T-cell (primary cell): ENCODE results near the gene FASTKD3. TPM values are rescaled to one million over a fixed set of nuclear protein-coding genes. Genes with fewer than 3 reads are reported as not detected.

Experiments
- ATAC-seq, 4 experiments: fragments of 200-7000 bp in 3 of 4; fragments of 150-1000 bp in 1 of 4; cut with Tn5 transposase; replicated peaks in 1 of 4; 1 replicate in 3 of 4; 2 replicates in 1 of 4; pipeline ENCODE4 v1.10.0; 2021; ENCODE audit warnings: moderate library complexity in 3 of 4, mild to moderate bottlenecking in 2 of 4, moderate number of reproducible peaks in 1 of 4
- CTCF ChIA-PET, 2 donors: fragments of 300-600 bp; sonication (Branson Sonifier 250); formaldehyde crosslinking; loops; one replicate each; lab custom pipeline; 2022; ENCODE audit warnings: antibody characterized with exemption in 2 of 2; lab: Charles Lee
- POLR2A ChIA-PET, 2 donors: fragments of 300-600 bp; sonication (Branson Sonifier 250); formaldehyde crosslinking; loops; one replicate each; lab custom pipeline; 2022; ENCODE audit warnings: antibody characterized with exemption in 2 of 2; lab: Charles Lee
- DNase-seq, 35 experiments: peaks; one replicate each; pipeline versions ENCODE4 v3.0.0 to v3.0.0-alpha.2; 2013 to 2023
- H3K27ac ChIP-seq: one replicate; pipeline ENCODE4 v1.5.1; 2013; ENCODE audit warnings: low read length
- H3K27me3 ChIP-seq, 2 experiments: replicated peaks in 1 of 2; 1 replicate in 1 of 2; 2 replicates in 1 of 2; pipeline versions ENCODE4 v1.6.1 to v1.7.0; 2013; ENCODE audit warnings: low read length in 1 of 2, mixed read lengths in 1 of 2; ENCODE audit not compliant: control insufficient read depth in 2 of 2, insufficient read depth in 2 of 2; ENCODE audit errors: extremely low read depth in 1 of 2
- H3K36me3 ChIP-seq, 2 donors: 1 replicate in 1 of 2; 2 replicates in 1 of 2; pipeline versions ENCODE4 v1.6.1 to v1.7.0; 2013; ENCODE audit warnings: low read length in 1 of 2; ENCODE audit not compliant: control insufficient read depth in 2 of 2, insufficient read depth in 1 of 2; ENCODE audit errors: extremely low read depth in 1 of 2
- H3K4me1 ChIP-seq, 2 experiments: 1 replicate in 1 of 2; 2 replicates in 1 of 2; pipeline versions ENCODE4 v1.6.1 to v1.7.0; 2013; ENCODE audit warnings: low read length in 2 of 2, mixed read lengths in 1 of 2; ENCODE audit not compliant: insufficient read depth in 2 of 2, control insufficient read depth in 1 of 2; ENCODE audit errors: extremely low read depth in 1 of 2
- H3K4me3 ChIP-seq, 2 donors: 1 replicate in 1 of 2; 2 replicates in 1 of 2; pipeline versions ENCODE4 v1.5.1 to v1.7.0; 2013; ENCODE audit warnings: mild to moderate bottlenecking in 2 of 2, low read length in 1 of 2, moderate library complexity in 1 of 2; ENCODE audit not compliant: control insufficient read depth in 1 of 2; ENCODE audit errors: extremely low read depth in 1 of 2
- H3K9me3 ChIP-seq: 2 replicates; pipeline ENCODE4 v1.7.0; 2013
- H3K27ac Mint-ChIP-seq, 2 donors: one replicate each; pipeline ENCODE4 v1.8.0; 2020 to 2021; ENCODE audit warnings: mild to moderate bottlenecking in 2 of 2, mixed read lengths in 2 of 2
- H3K27me3 Mint-ChIP-seq, 2 donors: one replicate each; pipeline ENCODE4 v1.8.0; 2021 to 2022; ENCODE audit warnings: mixed read lengths in 2 of 2
- H3K36me3 Mint-ChIP-seq: one replicate; pipeline ENCODE4 v1.8.0; 2021; ENCODE audit warnings: mixed read lengths
- H3K4me1 Mint-ChIP-seq, 3 donors: one replicate each; pipeline ENCODE4 v1.8.0; 2020 to 2022; ENCODE audit warnings: mixed read lengths in 3 of 3, mild to moderate bottlenecking in 1 of 3
- H3K4me3 Mint-ChIP-seq, 3 donors: one replicate each; pipeline ENCODE4 v1.8.0; 2020 to 2022; ENCODE audit warnings: mild to moderate bottlenecking in 3 of 3, mixed read lengths in 3 of 3, moderate library complexity in 3 of 3
- H3K9me3 Mint-ChIP-seq, 3 donors: one replicate each; pipeline ENCODE4 v1.8.0; 2020 to 2022; ENCODE audit warnings: mixed read lengths in 3 of 3
- WGBS: methylation state at CpG from one replicate; pipeline ENCODE4 v1.1.5; 2013; ENCODE audit warnings: missing lambda C conversion rate; ENCODE audit not compliant: insufficient coverage; 5-methylcytosine and 5-hydroxymethylcytosine counted together
- total RNA-seq, 35 experiments: library from RNA in 6 of 35; stranded (reverse) in 6 of 35; fragments of 120-200 nt in 1 of 35; gene quantifications; one replicate each; pipeline versions ENCODE4 v1.2.1 to v1.2.4 and lab custom pipeline; 2013 to 2026

Gene FASTKD3
- total RNA-seq, 5 donors from 2014 or later (not counting 1 experiment from before 2014, with no cell fraction given) = 6.9 to 11.1 (median 9.7) TPM

DNA sequence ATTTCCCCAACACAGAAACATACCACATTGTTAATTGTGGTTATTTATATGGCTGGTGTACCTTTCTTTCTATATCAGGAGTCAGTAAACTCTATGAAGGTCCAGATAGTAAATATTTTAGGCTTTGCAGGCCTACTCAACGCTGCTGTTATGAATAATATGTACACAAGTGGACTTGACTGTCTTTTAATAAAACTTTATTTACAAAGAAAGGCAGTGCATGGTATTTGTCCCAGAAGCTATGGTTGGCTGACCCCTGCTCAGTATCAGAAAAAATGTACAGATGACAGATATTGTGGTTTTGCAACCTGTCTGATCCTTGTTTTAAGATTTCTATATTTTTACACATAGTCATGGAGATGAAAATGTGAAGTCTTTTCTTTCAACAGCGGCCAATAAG is 5.8 kb upstream of the FASTKD3 start:
- WGBS = no CpG with 5 or more reads among the region's 2 CpGs
- H3K9me3 ChIP-seq = no peaks in the 10 kb centered on the region
- Mint-ChIP-seq H3K27me3 (no peaks in the 10 kb centered on the region), H3K4me1 (peaks cover 67 to 85% (median 70%) of the 10 kb centered on the region in 3 donors), H3K36me3 (peaks cover 48% of the 10 kb centered on the region), H3K4me3 (no peak overlapping the region), H3K27ac (peak overlapping the region in 1 of 2 donors; percentile 94), H3K9me3 (no peaks in the 10 kb centered on the region)
- H3K4me3 ChIP-seq = no peak overlapping the region
- no peaks in the 10 kb centered on the region for H3K27me3 ChIP-seq
- peak overlapping the region; percentile 4 for H3K27ac ChIP-seq
- ATAC-seq (no peak), DNase-seq (no peak)
- POLR2A ChIA-PET = interaction anchor here in 1 of 2 donors (0.6 kb wide), 1 partner anchor 24 kb away, joined by 6 read pairs; the partner anchor contains the start of gene CFAP90
- CTCF ChIA-PET = interaction anchor here (0.6 to 1.5 kb wide), 4 partner anchors 12 to 14 kb away, joined by 3 to 5 read pairs (median 4); no protein-coding TSS in a partner anchor
- H3K4me1 ChIP-seq = peaks cover 15 to 21% of the 10 kb centered on the region in 2 experiments
- peaks cover 0 to 44% of the 10 kb centered on the region in 2 donors for H3K36me3 ChIP-seq

DNA sequence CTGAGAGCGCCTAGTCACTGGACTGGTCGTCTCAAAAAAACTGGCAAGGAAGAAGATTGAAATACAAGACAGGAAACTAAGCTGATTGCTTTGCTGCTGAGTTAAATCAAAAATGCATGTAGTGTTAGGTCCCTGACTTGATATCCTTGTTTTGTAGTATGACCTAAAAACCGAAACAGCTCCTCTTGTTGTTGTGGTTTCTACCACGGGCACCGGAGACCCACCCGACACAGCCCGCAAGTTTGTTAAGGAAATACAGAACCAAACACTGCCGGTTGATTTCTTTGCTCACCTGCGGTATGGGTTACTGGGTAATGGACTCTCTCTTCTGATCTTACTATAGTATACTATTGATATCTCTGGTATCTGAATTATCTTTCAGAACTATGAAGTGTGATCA is 4.4 kb upstream of the FASTKD3 start:
- peak overlapping the region in 1 of 2 donors; percentile 18 for H3K4me3 ChIP-seq
- ATAC-seq = peak in 2 of 4 experiments; percentile 1 to 4
- H3K27me3 ChIP-seq = no peaks in the 10 kb centered on the region
- H3K36me3 Mint-ChIP-seq = peaks cover 41% of the 10 kb centered on the region
- H3K27ac ChIP-seq = peak overlapping the region; percentile 63
- peak overlapping the region; percentile 65 to 92 (median 72) for H3K4me3 Mint-ChIP-seq
- peaks cover 16 to 25% of the 10 kb centered on the region in 2 experiments for H3K4me1 ChIP-seq
- no peaks in the 10 kb centered on the region for H3K27me3 Mint-ChIP-seq
- peaks cover 61 to 81% (median 69%) of the 10 kb centered on the region in 3 donors for H3K4me1 Mint-ChIP-seq
- H3K36me3 ChIP-seq = peaks cover 0 to 32% of the 10 kb centered on the region in 2 donors
- DNase-seq = peak in 8 of 35 experiments; percentile 11 to 36 (median 20)
- ChIA-PET POLR2A (no interaction called here), CTCF (interaction anchor here in 1 of 2 donors (1.1 to 2.2 kb wide), 2 partner anchors 14 to 18 kb away, joined by 3 to 11 read pairs; no protein-coding TSS in a partner anchor)
- 17% methylated on average over 3 of the region's 9 CpGs for WGBS
- H3K27ac Mint-ChIP-seq = peak overlapping the region; percentile 90 to 94
- no peaks in the 10 kb centered on the region for H3K9me3 ChIP-seq
- no peaks in the 10 kb centered on the region for H3K9me3 Mint-ChIP-seq

DNA sequence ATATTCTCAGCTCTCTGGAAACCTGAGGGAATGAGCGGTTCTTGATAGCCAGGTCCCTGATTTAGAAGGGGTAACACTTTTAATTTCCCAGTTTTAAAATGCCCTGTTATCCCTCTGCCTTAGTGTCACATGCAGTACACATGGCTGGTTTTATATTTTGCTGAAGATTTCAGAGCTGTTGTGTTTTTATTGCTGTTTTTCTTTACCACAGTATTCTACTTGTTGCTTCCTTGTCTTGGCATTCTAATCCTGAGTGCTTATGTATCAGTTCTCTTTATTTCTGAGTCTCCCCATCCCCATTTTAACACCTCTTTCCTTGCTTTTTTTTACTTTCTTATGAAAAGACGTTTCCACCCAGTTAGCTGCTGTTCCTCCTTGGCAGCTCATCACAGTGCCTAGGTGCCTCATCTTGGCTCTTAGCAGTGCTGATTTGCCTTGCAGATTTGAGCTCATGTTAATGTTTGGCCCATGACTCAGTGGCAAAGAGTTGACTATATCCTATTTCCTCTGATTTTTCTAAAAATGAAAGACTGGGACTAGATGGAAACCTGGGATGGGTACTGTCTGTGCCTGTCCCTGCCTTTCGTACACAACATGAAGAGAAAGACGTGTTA is 3.8 kb upstream of the FASTKD3 start:
- CTCF ChIA-PET = interaction anchor here (0.5 to 2.2 kb wide), 6 partner anchors 14 to 1192 kb away, joined by 3 to 11 read pairs (median 3); partner anchors contain the start of gene CFAP90 (in 1 of the 2)
- no peak for DNase-seq
- peak overlapping the region; percentile 65 to 92 (median 72) for H3K4me3 Mint-ChIP-seq
- peaks cover 67 to 81% (median 69%) of the 10 kb centered on the region in 3 donors for H3K4me1 Mint-ChIP-seq
- H3K27me3 ChIP-seq = no peaks in the 10 kb centered on the region
- no peak for ATAC-seq
- no peaks in the 10 kb centered on the region for H3K27me3 Mint-ChIP-seq
- peaks cover 0 to 26% of the 10 kb centered on the region in 2 donors for H3K36me3 ChIP-seq
- H3K27ac Mint-ChIP-seq = peak overlapping the region; percentile 90 to 94
- peaks cover 35% of the 10 kb centered on the region for H3K36me3 Mint-ChIP-seq
- no peaks in the 10 kb centered on the region for H3K9me3 ChIP-seq
- peak overlapping the region; percentile 63 for H3K27ac ChIP-seq
- peaks cover 22 to 29% of the 10 kb centered on the region in 2 experiments for H3K4me1 ChIP-seq
- 37% methylated on average over 2 of the region's 4 CpGs for WGBS
- H3K9me3 Mint-ChIP-seq = no peaks in the 10 kb centered on the region
- peak overlapping the region in 1 of 2 donors; percentile 18 for H3K4me3 ChIP-seq
- POLR2A ChIA-PET = no interaction called here

DNA sequence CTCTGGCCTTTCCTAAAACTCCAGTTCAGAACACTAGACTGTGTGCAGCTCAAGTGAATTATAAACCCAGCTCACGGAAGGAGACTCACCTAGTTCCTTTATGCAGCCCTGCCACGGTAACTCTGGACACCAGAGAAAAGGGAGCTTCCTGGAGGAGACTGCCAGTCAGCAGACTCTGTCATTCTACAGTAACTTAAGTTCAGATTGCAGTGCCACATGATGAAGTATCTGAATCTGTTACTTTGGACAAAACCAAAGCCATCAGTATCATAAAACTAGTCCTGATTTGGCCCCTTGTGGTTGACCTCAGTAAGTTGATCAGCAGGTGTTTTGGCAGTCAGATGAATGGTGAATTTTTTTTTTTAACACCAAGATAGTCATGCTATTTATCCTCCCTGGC is 2.8 kb upstream of the FASTKD3 start:
- H3K4me1 ChIP-seq = peaks cover 24 to 30% of the 10 kb centered on the region in 2 experiments
- ChIA-PET POLR2A (no interaction called here), CTCF (interaction anchor here (0.7 to 2.2 kb wide), 3 partner anchors 15 to 35 kb away, joined by 3 to 11 read pairs (median 3); no protein-coding TSS in a partner anchor)
- Mint-ChIP-seq H3K9me3 (no peaks in the 10 kb centered on the region), H3K4me3 (peak overlapping the region; percentile 51 to 92 (median 91)), H3K4me1 (peaks cover 71 to 84% (median 73%) of the 10 kb centered on the region in 3 donors), H3K36me3 (peaks cover 29% of the 10 kb centered on the region), H3K27me3 (no peaks in the 10 kb centered on the region), H3K27ac (peak overlapping the region; percentile 90 to 94)
- H3K4me3 ChIP-seq = no peak overlapping the region
- peak overlapping the region; percentile 63 for H3K27ac ChIP-seq
- peak in 1 of 35 experiments; percentile 24 for DNase-seq
- no peaks in the 10 kb centered on the region for H3K9me3 ChIP-seq
- H3K36me3 ChIP-seq = peaks cover 0 to 22% of the 10 kb centered on the region in 2 donors
- whole genome bisulfite sequencing = 66% methylated on average over 2 of the region's 2 CpGs
- H3K27me3 ChIP-seq = no peaks in the 10 kb centered on the region
- no peak for ATAC-seq

DNA sequence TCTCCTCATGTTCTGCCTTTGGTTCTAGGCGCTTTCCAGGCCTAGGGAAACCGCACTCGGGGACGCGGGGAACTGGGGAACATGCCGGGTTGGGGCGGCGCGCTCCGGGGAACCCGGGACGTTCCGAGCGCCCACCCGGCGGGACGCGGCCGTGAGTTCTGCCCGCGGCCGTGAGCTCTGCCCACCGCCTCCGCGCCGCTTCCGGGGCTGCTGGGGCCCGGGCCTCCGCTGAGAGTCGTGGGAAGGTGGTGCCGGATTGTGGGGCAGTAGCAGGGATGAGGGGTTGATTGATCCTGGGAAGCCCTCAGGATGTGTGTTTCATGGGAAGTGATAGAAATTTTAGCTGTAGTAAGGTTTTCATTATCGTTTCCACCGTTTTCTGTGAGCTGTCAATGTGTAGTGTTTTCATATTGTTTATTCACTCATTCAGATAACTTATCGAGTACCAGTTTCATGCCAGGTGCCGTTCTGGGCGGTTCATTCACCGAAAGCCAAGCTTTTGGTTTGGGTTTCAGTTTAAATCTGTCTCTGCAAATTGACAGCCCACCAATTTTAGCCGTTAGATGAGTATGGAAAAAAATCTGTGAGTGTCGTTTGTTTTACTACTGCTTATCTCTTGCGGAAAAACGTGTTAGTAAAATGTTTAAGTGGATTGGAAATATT is 774 bp upstream of the FASTKD3 start:
- H3K4me3 Mint-ChIP-seq = peak overlapping the region; percentile 91 to 96 (median 92)
- POLR2A ChIA-PET = interaction anchor here (0.8 to 1.1 kb wide), 3 partner anchors 18 to 1236 kb away, joined by 3 read pairs; partner anchors contain the start of gene SRD5A1 (in 1 of the 2)
- no peaks in the 10 kb centered on the region for H3K9me3 Mint-ChIP-seq

More for the DNA sequence above, 774 bp upstream of the FASTKD3 start:
- WGBS = 0% methylated on average over 31 of the region's 41 CpGs
- peaks cover 0 to 4% of the 10 kb centered on the region in 2 donors for H3K36me3 ChIP-seq
- CTCF ChIA-PET = interaction anchor here in 1 of 2 donors (1.2 to 2.1 kb wide), 4 partner anchors 9 to 18 kb away, joined by 4 to 14 read pairs (median 5); no protein-coding TSS in a partner anchor
- peak overlapping the region; percentile 85 to 88 for H3K27ac Mint-ChIP-seq
- peaks cover 24 to 30% of the 10 kb centered on the region in 2 experiments for H3K4me1 ChIP-seq
- H3K4me3 ChIP-seq = peak overlapping the region; percentile 68 to 92
- H3K27me3 Mint-ChIP-seq = no peaks in the 10 kb centered on the region
- no peaks in the 10 kb centered on the region for H3K9me3 ChIP-seq
- peak in 10 of 35 experiments; percentile 5 to 44 (median 10) for DNase-seq
- peak overlapping the region; percentile 56 for H3K27ac ChIP-seq
- H3K27me3 ChIP-seq = no peaks in the 10 kb centered on the region
- ATAC-seq = peak; percentile 26 to 53 (median 47)
- peaks cover 75 to 87% (median 84%) of the 10 kb centered on the region in 3 donors for H3K4me1 Mint-ChIP-seq
- peaks cover 21% of the 10 kb centered on the region for H3K36me3 Mint-ChIP-seq
